Measurements from ENCODE around the gene S100A13. TPM values are rescaled to one million over a fixed set of nuclear protein-coding genes. Genes with fewer than 3 reads are reported as not detected.
A peak's percentile ranks its signal among the peaks of the same experiment; 100 is the strongest.
"Not testable (repeated sequence)": the region's sequence is repeated elsewhere in the genome, so short reads cannot be mapped to it uniquely, and the experiment has no call there.

S100A13 gene
- total RNA-seq, 6 experiments from 2014 or later = 10.4 to 24.5 (median 21.9) TPM

DNA sequence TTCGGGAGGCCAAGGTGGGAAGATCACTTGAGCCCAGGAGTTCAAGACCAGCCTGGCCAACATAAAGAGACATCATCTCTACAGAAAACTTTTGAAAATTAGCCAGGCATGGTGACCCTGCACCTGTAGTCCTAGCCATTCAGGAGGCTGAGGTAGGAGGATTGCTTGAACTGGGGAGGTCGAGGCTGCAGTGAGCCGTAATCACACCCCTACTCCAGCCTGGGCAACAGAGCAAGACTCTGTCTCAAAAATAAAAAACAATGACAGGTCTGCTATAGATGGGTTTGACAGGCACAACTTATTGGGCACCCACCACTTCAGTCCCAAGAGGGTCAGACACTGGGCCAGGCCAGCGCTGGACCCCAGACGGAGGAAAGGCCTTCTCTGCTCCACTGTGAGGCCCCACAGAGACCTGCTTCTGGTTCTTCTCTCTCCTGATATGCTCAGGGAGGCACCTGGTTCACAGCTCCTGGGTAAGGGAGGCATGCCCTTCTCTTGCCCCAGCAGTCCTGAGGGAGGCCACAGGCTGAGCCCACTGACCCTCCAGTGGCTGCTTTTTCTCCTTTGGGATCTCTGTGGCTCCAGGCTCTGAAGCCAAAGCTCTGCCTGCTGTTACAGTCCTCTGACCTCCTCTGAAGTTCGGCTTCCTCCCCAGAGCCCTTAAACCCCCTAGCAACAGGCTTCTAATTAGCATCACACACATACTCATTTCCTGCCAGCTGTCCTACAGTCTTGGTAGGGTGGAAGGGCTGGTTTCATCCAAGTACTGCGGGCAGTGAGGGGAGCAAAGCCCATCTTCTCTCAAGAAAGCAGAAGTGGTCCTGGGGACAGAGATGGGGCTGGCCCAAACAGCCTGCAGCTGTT, 28.8 kb downstream of the S100A13 start:
- no peak overlapping the region for H3K4me3 ChIP-seq
- DNase-seq (no peak), ATAC-seq (peak; percentile 29 to 56 (median 42))
- 76% methylated on average over 7 of the region's 7 CpGs for WGBS (ENCODE audit: insufficient coverage, low coverage, low lambda C conversion rate, missing lambda C conversion rate)
- no peak overlapping the region for H3K27ac ChIP-seq
- no peaks in the 10 kb centered on the region for H3K4me1 ChIP-seq
- no peaks in the 10 kb centered on the region for H3K9me3 ChIP-seq
- H3K36me3 ChIP-seq = no peaks in the 10 kb centered on the region
- intact Hi-C loops (cut with DNase I) = no loop called here
- TF ChIP-seq POLR2A (IDR thresholded peaks at IDR 0.05) = no peak
- TF ChIP-seq, protein P1, sequence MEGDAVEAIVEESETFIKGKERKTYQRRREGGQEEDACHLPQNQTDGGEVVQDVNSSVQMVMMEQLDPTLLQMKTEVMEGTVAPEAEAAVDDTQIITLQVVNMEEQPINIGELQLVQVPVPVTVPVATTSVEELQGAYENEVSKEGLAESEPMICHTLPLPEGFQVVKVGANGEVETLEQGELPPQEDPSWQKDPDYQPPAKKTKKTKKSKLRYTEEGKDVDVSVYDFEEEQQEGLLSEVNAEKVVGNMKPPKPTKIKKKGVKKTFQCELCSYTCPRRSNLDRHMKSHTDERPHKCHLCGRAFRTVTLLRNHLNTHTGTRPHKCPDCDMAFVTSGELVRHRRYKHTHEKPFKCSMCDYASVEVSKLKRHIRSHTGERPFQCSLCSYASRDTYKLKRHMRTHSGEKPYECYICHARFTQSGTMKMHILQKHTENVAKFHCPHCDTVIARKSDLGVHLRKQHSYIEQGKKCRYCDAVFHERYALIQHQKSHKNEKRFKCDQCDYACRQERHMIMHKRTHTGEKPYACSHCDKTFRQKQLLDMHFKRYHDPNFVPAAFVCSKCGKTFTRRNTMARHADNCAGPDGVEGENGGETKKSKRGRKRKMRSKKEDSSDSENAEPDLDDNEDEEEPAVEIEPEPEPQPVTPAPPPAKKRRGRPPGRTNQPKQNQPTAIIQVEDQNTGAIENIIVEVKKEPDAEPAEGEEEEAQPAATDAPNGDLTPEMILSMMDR (IDR thresholded peaks at IDR 0.05) = no peak
- no peaks in the 10 kb centered on the region for H3K27me3 ChIP-seq

DNA sequence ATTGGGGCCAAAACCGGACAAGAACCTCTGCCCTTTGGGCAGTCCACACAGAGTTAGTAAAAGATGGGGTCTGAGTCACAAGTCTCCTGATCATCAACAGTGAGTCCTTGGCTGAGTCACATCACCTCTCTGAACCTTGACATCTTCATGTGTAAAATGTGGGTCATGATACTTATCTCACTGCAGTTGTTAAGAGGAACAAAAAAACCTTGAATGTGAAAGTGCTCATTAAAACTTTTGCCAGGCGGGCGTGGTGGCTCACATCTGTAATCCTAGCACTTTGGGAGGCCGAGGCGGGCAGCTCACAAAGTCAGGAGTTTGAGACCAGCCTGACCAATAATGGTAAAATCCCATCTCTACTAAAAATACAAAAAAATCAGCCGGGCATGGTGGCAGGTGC, 30.1 kb downstream of the S100A13 start:
- DNase-seq = no peak
- H3K27ac ChIP-seq = no peak overlapping the region
- no peaks in the 10 kb centered on the region for H3K27me3 ChIP-seq
- intact Hi-C loops (cut with DNase I) = no loop called here
- TF ChIP-seq, protein P1 (IDR thresholded peaks at IDR 0.05) = no peak
- no peak for TF ChIP-seq POLR2A (IDR thresholded peaks at IDR 0.05)
- no peak overlapping the region for H3K4me3 ChIP-seq
- no peaks in the 10 kb centered on the region for H3K9me3 ChIP-seq
- H3K4me1 ChIP-seq = no peaks in the 10 kb centered on the region
- WGBS (ENCODE audit: insufficient coverage, low coverage, low lambda C conversion rate, missing lambda C conversion rate) = 91% methylated on average over 5 of the region's 6 CpGs
- ATAC-seq = peak in 1 of 4 donors; percentile 67
- H3K36me3 ChIP-seq = no peaks in the 10 kb centered on the region

- 75% methylated on average over 4 of the region's 4 CpGs for WGBS (ENCODE audit: insufficient coverage, low coverage, low lambda C conversion rate, missing lambda C conversion rate)
- intact Hi-C loops (cut with DNase I) = no loop called here
- no peak for ATAC-seq
These were observed 34.6 kb downstream of the S100A13 start for GRCh38 chr1:153592748-153593147.

GRCh38 chr1:153588482-153588881, 38.8 kb downstream of the S100A13 start:
- WGBS (ENCODE audit: insufficient coverage, low coverage, low lambda C conversion rate, missing lambda C conversion rate) = 85% methylated on average over 2 of the region's 2 CpGs
- no peak for ATAC-seq
- no peak overlapping the region for H3K4me3 ChIP-seq
- H3K4me1 ChIP-seq = no peaks in the 10 kb centered on the region
- H3K9me3 ChIP-seq = no peaks in the 10 kb centered on the region
- intact Hi-C loops (cut with DNase I) = no loop called here
- no peaks in the 10 kb centered on the region for H3K36me3 ChIP-seq
- no peak for TF ChIP-seq POLR2A (IDR thresholded peaks at IDR 0.05)
- TF ChIP-seq, protein P1 (IDR thresholded peaks at IDR 0.05) = no peak
- no peaks in the 10 kb centered on the region for H3K27me3 ChIP-seq
- no peak overlapping the region for H3K27ac ChIP-seq
- DNase-seq = no peak

More at GRCh38 chr1:153592748-153593147, 34.6 kb downstream of the S100A13 start:
- no peak for TF ChIP-seq POLR2A (IDR thresholded peaks at IDR 0.05)
- TF ChIP-seq, protein P1 (IDR thresholded peaks at IDR 0.05) = no peak
- Histone ChIP-seq H3K4me1 (no peaks in the 10 kb centered on the region), H3K36me3 (no peaks in the 10 kb centered on the region), H3K9me3 (no peaks in the 10 kb centered on the region), H3K4me3 (no peak overlapping the region), H3K27ac (no peak overlapping the region), H3K27me3 (no peaks in the 10 kb centered on the region)
- DNase-seq = no peak

DNA sequence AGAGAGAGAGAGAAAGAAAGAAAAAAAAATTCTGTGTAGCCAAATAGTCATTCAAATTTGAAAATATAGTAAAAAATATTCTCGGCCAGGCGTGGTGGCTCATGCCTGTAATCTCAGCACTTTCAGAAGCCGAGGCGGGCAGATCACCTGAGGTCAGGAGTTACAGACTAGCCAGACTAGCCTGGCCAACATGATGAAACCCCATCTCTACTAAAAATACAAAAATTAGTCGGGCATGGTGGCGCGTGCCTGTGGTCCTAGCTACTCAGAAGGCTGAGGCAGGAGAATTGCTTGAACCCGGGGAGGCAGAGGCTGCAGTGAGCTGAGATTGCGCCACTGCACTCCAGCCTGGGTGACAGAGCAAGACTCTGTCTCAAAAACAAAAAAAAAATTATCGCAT, 39.3 kb downstream of the S100A13 start:
- H3K27me3 ChIP-seq; H3K4me1 ChIP-seq; H3K36me3 ChIP-seq; intact Hi-C loops (cut with DNase I); H3K27ac ChIP-seq; ATAC-seq; DNase-seq; H3K9me3 ChIP-seq; H3K4me3 ChIP-seq: not testable (repeated sequence)
- 89% methylated on average over 8 of the region's 10 CpGs for WGBS (ENCODE audit: insufficient coverage, low coverage, low lambda C conversion rate, missing lambda C conversion rate)

Measured in right lobe of liver (tissue), 6 donors.